Measurements from ENCODE around the gene MINPP1. TPM values are rescaled to one million over a fixed set of nuclear protein-coding genes. Genes with fewer than 3 reads are reported as not detected.
"Not testable (repeated sequence)": the region's sequence is repeated elsewhere in the genome, so short reads cannot be mapped to it uniquely, and the experiment has no call there.

Gene MINPP1
- total RNA-seq (1 to 10 TPM; 1.8 to 9.5 (median 9.2) TPM), polyA plus RNA-seq (1 to 10 TPM; 5.7 to 8.8 TPM), total RNA-seq (2.6 reads per million, percentile 13 among the genes with 10 or more reads in this experiment)

- peak within 1 kb of the TSS; percentile 54 to 93 (median 75) for H3K27ac Mint-ChIP-seq
- ChIA-PET CTCF (interaction anchor here (0.6 kb wide), 1 partner anchor 18 kb away, joined by 7 read pairs; no protein-coding TSS in a partner anchor), POLR2A (interaction anchor here (1.0 kb wide), 1 partner anchor 9 kb away, joined by 3 read pairs; no protein-coding TSS in a partner anchor)
- peak within 1 kb of the TSS; percentile 86 to 97 (median 92) for H3K4me3 Mint-ChIP-seq
- H3K4me1 ChIP-seq (ENCODE audit: control insufficient read depth in 2 of 2, insufficient read depth in 2 of 2, low read length in 2 of 2), result peaks cover 12 to 13% of the 10 kb centered on the region in 2 donors
- peaks cover 23 to 56% (median 39%) of the 10 kb centered on the region in 7 donors for H3K4me1 Mint-ChIP-seq
- peaks cover 0 to 11% (median 0%) of the 10 kb centered on the region in 3 experiments for H3K36me3 ChIP-seq (ENCODE audit: control insufficient read depth in 2 of 3, insufficient read depth in 3 of 3, low read length in 3 of 3)
- intact Hi-C loops (cut with micrococcal nuclease), result loop anchor here (1.0 to 10.0 kb wide), 4 partner anchors 160 to 1490 kb away; partner anchors contain the start of genes ATAD1 (in 1 of the 2) and FAS (in 1 of the 2)
- H3K9me3 ChIP-seq (ENCODE audit: control insufficient read depth in 2 of 3, low read length in 3 of 3), result no peaks in the 10 kb centered on the region
- H3K27me3 ChIP-seq (ENCODE audit: control insufficient read depth in 2 of 2, insufficient read depth in 2 of 2, low read length in 2 of 2), result no peaks in the 10 kb centered on the region
- H3K9me3 Mint-ChIP-seq, result peaks cover 0 to 1% (median 0%) of the 10 kb centered on the region in 11 donors
- H3K4me3 ChIP-seq (ENCODE audit: low read length), result peak within 1 kb of the TSS; percentile 87
- DNase-seq (peak; percentile 38 to 86 (median 48)), ATAC-seq (peak; percentile 80)
- H3K36me3 Mint-ChIP-seq, result peaks cover 3 to 12% (median 5%) of the 10 kb centered on the region in 5 donors
- H3K27me3 Mint-ChIP-seq, result peaks cover 0 to 24% (median 0%) of the 10 kb centered on the region in 5 donors
- peak within 1 kb of the TSS; percentile 59 for H3K27ac ChIP-seq (ENCODE audit: low read depth, low read length)
These were observed at the start of gene MINPP1 for GRCh38 chr10:87504640-87505365. MINPP1 (plus strand) TSS chr10:87504893; CDS start chr10:87504916, 23 bp downstream.

GRCh38 chr10:87456586-87457220 lies 48.0 kb upstream of the MINPP1 start:
- DNase-seq; H3K27ac ChIP-seq (ENCODE audit: low read depth, low read length); H3K27me3 Mint-ChIP-seq; POLR2A ChIA-PET; H3K4me1 ChIP-seq (ENCODE audit: control insufficient read depth in 2 of 2, insufficient read depth in 2 of 2, low read length in 2 of 2); H3K27ac Mint-ChIP-seq; H3K4me1 Mint-ChIP-seq; H3K36me3 Mint-ChIP-seq; H3K4me3 Mint-ChIP-seq; H3K4me3 ChIP-seq (ENCODE audit: low read length); CTCF ChIA-PET; H3K36me3 ChIP-seq (ENCODE audit: control insufficient read depth in 2 of 3, insufficient read depth in 3 of 3, low read length in 3 of 3); intact Hi-C loops (cut with micrococcal nuclease); H3K9me3 Mint-ChIP-seq; ATAC-seq; H3K9me3 ChIP-seq (ENCODE audit: control insufficient read depth in 2 of 3, low read length in 3 of 3); H3K27me3 ChIP-seq (ENCODE audit: control insufficient read depth in 2 of 2, insufficient read depth in 2 of 2, low read length in 2 of 2): not testable (repeated sequence)

GRCh38 chr10:87461751-87462150 lies 42.9 kb upstream of the MINPP1 start:
- H3K27me3 Mint-ChIP-seq; H3K9me3 Mint-ChIP-seq; H3K4me3 ChIP-seq (ENCODE audit: low read length); H3K4me1 Mint-ChIP-seq; H3K4me1 ChIP-seq (ENCODE audit: control insufficient read depth in 2 of 2, insufficient read depth in 2 of 2, low read length in 2 of 2); H3K27ac Mint-ChIP-seq; H3K27me3 ChIP-seq (ENCODE audit: control insufficient read depth in 2 of 2, insufficient read depth in 2 of 2, low read length in 2 of 2); CTCF ChIA-PET; H3K36me3 Mint-ChIP-seq; DNase-seq; H3K4me3 Mint-ChIP-seq; H3K27ac ChIP-seq (ENCODE audit: low read depth, low read length); POLR2A ChIA-PET; intact Hi-C loops (cut with micrococcal nuclease); ATAC-seq; H3K36me3 ChIP-seq (ENCODE audit: control insufficient read depth in 2 of 3, insufficient read depth in 3 of 3, low read length in 3 of 3); H3K9me3 ChIP-seq (ENCODE audit: control insufficient read depth in 2 of 3, low read length in 3 of 3): not testable (repeated sequence)

GRCh38 chr10:87466849-87467248 lies 37.8 kb upstream of the MINPP1 start:
- intact Hi-C loops (cut with micrococcal nuclease); ATAC-seq; H3K36me3 Mint-ChIP-seq; H3K4me3 Mint-ChIP-seq; H3K4me1 Mint-ChIP-seq; DNase-seq; H3K36me3 ChIP-seq (ENCODE audit: control insufficient read depth in 2 of 3, insufficient read depth in 3 of 3, low read length in 3 of 3); H3K4me3 ChIP-seq (ENCODE audit: low read length); CTCF ChIA-PET; H3K27ac ChIP-seq (ENCODE audit: low read depth, low read length); H3K27ac Mint-ChIP-seq; POLR2A ChIA-PET; H3K9me3 ChIP-seq (ENCODE audit: control insufficient read depth in 2 of 3, low read length in 3 of 3); H3K27me3 Mint-ChIP-seq; H3K9me3 Mint-ChIP-seq; H3K27me3 ChIP-seq (ENCODE audit: control insufficient read depth in 2 of 2, insufficient read depth in 2 of 2, low read length in 2 of 2); H3K4me1 ChIP-seq (ENCODE audit: control insufficient read depth in 2 of 2, insufficient read depth in 2 of 2, low read length in 2 of 2): not testable (repeated sequence)

- H3K27me3 Mint-ChIP-seq; H3K4me1 ChIP-seq (ENCODE audit: control insufficient read depth in 2 of 2, insufficient read depth in 2 of 2, low read length in 2 of 2); H3K27ac ChIP-seq (ENCODE audit: low read depth, low read length); H3K36me3 ChIP-seq (ENCODE audit: control insufficient read depth in 2 of 3, insufficient read depth in 3 of 3, low read length in 3 of 3); H3K4me3 Mint-ChIP-seq; H3K27ac Mint-ChIP-seq; H3K9me3 ChIP-seq (ENCODE audit: control insufficient read depth in 2 of 3, low read length in 3 of 3); intact Hi-C loops (cut with micrococcal nuclease); DNase-seq; POLR2A ChIA-PET; CTCF ChIA-PET; H3K27me3 ChIP-seq (ENCODE audit: control insufficient read depth in 2 of 2, insufficient read depth in 2 of 2, low read length in 2 of 2); H3K9me3 Mint-ChIP-seq; H3K36me3 Mint-ChIP-seq; ATAC-seq; H3K4me3 ChIP-seq (ENCODE audit: low read length); H3K4me1 Mint-ChIP-seq: not testable (repeated sequence)
These were observed 16.0 kb upstream of the MINPP1 start for GRCh38 chr10:87488733-87489132.

GRCh38 chr10:87490285-87490684 lies 14.4 kb upstream of the MINPP1 start:
- H3K4me1 ChIP-seq (ENCODE audit: control insufficient read depth in 2 of 2, insufficient read depth in 2 of 2, low read length in 2 of 2); H3K36me3 ChIP-seq (ENCODE audit: control insufficient read depth in 2 of 3, insufficient read depth in 3 of 3, low read length in 3 of 3); POLR2A ChIA-PET; H3K27me3 Mint-ChIP-seq; H3K27me3 ChIP-seq (ENCODE audit: control insufficient read depth in 2 of 2, insufficient read depth in 2 of 2, low read length in 2 of 2); H3K9me3 ChIP-seq (ENCODE audit: control insufficient read depth in 2 of 3, low read length in 3 of 3); H3K27ac ChIP-seq (ENCODE audit: low read depth, low read length); ATAC-seq; intact Hi-C loops (cut with micrococcal nuclease); H3K36me3 Mint-ChIP-seq; CTCF ChIA-PET; DNase-seq; H3K4me3 Mint-ChIP-seq; H3K4me1 Mint-ChIP-seq; H3K9me3 Mint-ChIP-seq; H3K4me3 ChIP-seq (ENCODE audit: low read length); H3K27ac Mint-ChIP-seq: not testable (repeated sequence)
